ENCODE data around the gene SAPCD2.

Gene SAPCD2

GRCh38 chr9:137082222-137082924 lies 12.0 kb upstream of the SAPCD2 start:
- no peak for DNase-seq (ENCODE audit: low read depth in 1 of 2, low spot score in 1 of 2)

- DNase-seq (ENCODE audit: low read depth in 1 of 2, low spot score in 1 of 2): no peak
These were observed 10.1 kb upstream of the SAPCD2 start for GRCh38 chr9:137080260-137081122.

GRCh38 chr9:137079401-137079787 lies 9.0 kb upstream of the SAPCD2 start:
- no peak for DNase-seq (ENCODE audit: low read depth in 1 of 2, low spot score in 1 of 2)

- no peak for DNase-seq (ENCODE audit: low read depth in 1 of 2, low spot score in 1 of 2)
These were observed 8.5 kb upstream of the SAPCD2 start for GRCh38 chr9:137078701-137079400.

- no peak for DNase-seq (ENCODE audit: low read depth in 1 of 2, low spot score in 1 of 2)
These were observed 7.7 kb upstream of the SAPCD2 start for GRCh38 chr9:137077758-137078693.

- peak in 1 of 2 donors; percentile 18 for DNase-seq (ENCODE audit: low read depth in 1 of 2, low spot score in 1 of 2)
These were observed 6.8 kb upstream of the SAPCD2 start, which contains the start of gene UAP1L1 for GRCh38 chr9:137077010-137077747. Gene UAP1L1 (plus strand): TSS chr9:137077517. CDS start chr9:137077533, 16 bp downstream.

- no peak for DNase-seq (ENCODE audit: low read depth in 1 of 2, low spot score in 1 of 2)
These were observed 6.3 kb upstream of the SAPCD2 start for GRCh38 chr9:137076636-137077009.

GRCh38 chr9:137075275-137075775 lies 5.0 kb upstream of the SAPCD2 start:
- DNase-seq (ENCODE audit: low read depth in 1 of 2, low spot score in 1 of 2): no peak

- no peak for DNase-seq (ENCODE audit: low read depth in 1 of 2, low spot score in 1 of 2)
These were observed 4.4 kb upstream of the SAPCD2 start for GRCh38 chr9:137074657-137075274.

- DNase-seq (ENCODE audit: low read depth in 1 of 2, low spot score in 1 of 2): no peak
These were observed 3.6 kb upstream of the SAPCD2 start for GRCh38 chr9:137073992-137074399.

- DNase-seq (ENCODE audit: low read depth in 1 of 2, low spot score in 1 of 2): no peak
These were observed 925 bp upstream of the SAPCD2 start for GRCh38 chr9:137071282-137071681.

GRCh38 chr9:137070906-137071275 lies 534 bp upstream of the SAPCD2 start:
- no peak for DNase-seq (ENCODE audit: low read depth in 1 of 2, low spot score in 1 of 2)

GRCh38 chr9:137069508-137070091 lies 757 bp downstream of the SAPCD2 start:
- no peak for DNase-seq (ENCODE audit: low read depth in 1 of 2, low spot score in 1 of 2)

- no peak for DNase-seq (ENCODE audit: low read depth in 1 of 2, low spot score in 1 of 2)
These were observed 1.5 kb downstream of the SAPCD2 start for GRCh38 chr9:137068539-137069507.

- peak; percentile 72 to 79 for DNase-seq (ENCODE audit: low read depth in 1 of 2, low spot score in 1 of 2)
These were observed 2.4 kb downstream of the SAPCD2 start for GRCh38 chr9:137067860-137068538.

- DNase-seq (ENCODE audit: low read depth in 1 of 2, low spot score in 1 of 2): no peak
These were observed 4.1 kb downstream of the SAPCD2 start for GRCh38 chr9:137066096-137066861.
